Activated T-cell treated with anti-CD3 and anti-CD28 coated beads for 4 hours (primary cell): ENCODE measurements around the gene PASD1.
"Not testable (repeated sequence)": the region's sequence is repeated elsewhere in the genome, so short reads cannot be mapped to it uniquely, and the experiment has no call there.

ENCODE experiments used
- DNase-seq: peaks from one replicate; pipeline ENCODE4 v3.0.0-alpha.2; 2020

Gene PASD1

GRCh38 chrX:151631822-151632221 is 68.3 kb downstream of the PASD1 start:
- DNase-seq = no peak

- no peak for DNase-seq
These were observed 69.7 kb downstream of the PASD1 start for GRCh38 chrX:151633157-151633556.

DNA sequence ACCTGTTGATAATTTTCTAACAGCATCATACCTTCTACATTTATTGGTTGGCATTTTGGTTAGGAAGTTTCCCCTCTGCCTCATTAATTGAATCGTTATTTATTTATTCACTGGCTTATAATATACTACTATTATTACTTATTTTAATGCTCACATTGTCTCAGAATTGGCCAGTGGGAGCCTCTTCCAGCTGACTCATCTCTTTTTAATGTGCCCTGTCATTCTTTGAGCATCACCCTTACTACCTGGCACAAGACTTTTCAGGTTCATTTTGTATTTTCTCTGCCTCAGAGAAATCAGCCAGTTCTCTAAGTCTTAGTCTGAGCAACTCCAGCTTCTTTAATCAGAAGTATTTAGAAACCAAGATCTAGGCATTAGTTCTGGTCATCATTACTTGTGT is 71.5 kb downstream of the PASD1 start:
- no peak for DNase-seq

DNA sequence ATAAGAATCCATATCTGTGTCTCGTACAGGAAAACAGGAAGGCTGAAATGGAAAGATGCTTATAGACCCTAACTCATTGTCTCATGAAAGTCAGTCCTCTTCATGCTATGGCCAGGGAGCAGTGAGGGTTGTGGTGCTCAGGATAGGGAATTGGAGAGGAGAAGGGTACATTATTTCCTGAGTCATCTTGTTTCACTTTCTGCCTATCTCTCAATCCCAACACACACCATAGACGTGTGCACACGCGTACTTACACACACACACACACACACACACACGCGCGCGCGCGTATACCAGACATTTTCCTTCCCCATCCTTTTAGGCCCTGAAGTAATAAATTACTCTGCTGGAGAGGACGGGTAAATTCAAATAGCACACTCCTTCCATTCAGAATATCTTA is 78.1 kb downstream of the PASD1 start:
- no peak for DNase-seq

DNA sequence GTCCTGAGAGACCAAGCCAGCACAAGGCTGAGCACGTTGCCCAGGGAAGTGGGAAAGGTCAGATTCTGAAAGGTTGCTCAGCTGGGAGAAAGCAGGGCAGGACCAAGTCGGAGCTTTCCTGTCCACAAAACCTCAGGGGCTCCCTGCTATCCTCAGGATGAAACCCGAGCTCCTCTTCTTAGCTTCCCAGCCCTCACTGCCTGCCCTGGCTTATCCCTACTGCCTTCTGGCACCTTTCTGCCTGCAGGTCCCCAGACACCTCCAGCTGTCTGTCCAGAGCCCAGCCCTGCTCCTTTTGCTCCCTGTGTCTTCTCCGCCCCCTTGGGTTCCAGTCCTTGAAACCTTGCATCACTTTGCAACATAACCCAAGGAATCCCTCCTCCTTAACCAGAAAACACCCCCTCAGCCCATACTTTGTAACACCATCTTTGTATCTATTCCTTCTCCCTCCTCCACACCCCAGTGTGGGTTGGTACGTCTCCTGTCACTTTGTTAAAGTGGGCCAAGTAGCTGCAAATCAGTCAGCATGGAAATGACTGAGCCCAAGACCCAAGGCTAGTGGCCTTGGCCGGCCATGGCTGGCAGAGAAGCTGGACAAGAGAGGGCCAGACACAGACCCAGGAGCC is 111.8 kb downstream of the PASD1 start:
- DNase-seq = no peak

DNA sequence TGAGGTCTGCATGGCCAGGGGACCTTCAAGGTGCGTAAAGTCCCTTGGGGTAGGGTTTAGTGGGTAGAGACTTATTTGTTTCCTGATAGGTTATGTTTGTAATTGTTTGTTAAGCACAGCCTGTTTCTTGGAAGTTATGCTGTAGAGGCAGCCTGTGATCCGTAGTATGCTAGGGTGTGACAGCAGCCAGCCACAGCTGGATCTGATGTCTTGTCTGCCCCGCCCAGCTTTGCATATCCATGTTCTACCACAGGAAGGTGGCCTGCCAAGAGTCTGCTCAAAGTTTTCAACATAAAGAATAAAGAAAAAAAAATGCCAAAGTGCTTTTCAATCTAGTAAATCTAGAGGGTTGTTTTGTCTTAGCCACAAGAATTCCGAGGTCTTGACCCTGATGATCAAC is 112.7 kb downstream of the PASD1 start:
- DNase-seq = no peak

- no peak for DNase-seq
These were observed 116.4 kb downstream of the PASD1 start for GRCh38 chrX:151679798-151680402.

GRCh38 chrX:151680805-151681204 is 117.3 kb downstream of the PASD1 start:
- peak; percentile 44 for DNase-seq

GRCh38 chrX:151687635-151688034 is 124.2 kb downstream of the PASD1 start:
- DNase-seq = no peak

GRCh38 chrX:151688695-151689094 is 125.2 kb downstream of the PASD1 start:
- no peak for DNase-seq

DNA sequence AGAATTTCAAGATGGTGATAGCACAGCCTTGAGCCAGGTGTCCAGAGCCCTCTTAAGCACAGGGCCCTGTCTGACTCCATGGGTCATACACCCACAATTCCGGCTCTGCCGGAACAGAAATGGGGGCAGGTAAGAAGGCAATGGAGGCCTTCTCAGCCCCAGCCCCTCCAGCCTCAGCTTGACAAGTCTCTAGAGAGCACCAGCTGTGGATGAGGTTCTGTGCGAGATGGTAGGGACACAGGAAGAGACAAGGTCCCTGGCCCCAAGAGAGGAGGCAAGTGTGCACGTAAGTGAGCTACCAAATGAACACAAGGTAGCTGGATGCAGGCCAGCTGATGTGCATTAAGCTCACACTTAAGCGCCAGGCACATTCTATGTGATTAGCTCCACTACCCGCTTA is 129.3 kb downstream of the PASD1 start:
- DNase-seq = no peak

- DNase-seq = no peak
These were observed 130.6 kb downstream of the PASD1 start for GRCh38 chrX:151694121-151694520.

DNA sequence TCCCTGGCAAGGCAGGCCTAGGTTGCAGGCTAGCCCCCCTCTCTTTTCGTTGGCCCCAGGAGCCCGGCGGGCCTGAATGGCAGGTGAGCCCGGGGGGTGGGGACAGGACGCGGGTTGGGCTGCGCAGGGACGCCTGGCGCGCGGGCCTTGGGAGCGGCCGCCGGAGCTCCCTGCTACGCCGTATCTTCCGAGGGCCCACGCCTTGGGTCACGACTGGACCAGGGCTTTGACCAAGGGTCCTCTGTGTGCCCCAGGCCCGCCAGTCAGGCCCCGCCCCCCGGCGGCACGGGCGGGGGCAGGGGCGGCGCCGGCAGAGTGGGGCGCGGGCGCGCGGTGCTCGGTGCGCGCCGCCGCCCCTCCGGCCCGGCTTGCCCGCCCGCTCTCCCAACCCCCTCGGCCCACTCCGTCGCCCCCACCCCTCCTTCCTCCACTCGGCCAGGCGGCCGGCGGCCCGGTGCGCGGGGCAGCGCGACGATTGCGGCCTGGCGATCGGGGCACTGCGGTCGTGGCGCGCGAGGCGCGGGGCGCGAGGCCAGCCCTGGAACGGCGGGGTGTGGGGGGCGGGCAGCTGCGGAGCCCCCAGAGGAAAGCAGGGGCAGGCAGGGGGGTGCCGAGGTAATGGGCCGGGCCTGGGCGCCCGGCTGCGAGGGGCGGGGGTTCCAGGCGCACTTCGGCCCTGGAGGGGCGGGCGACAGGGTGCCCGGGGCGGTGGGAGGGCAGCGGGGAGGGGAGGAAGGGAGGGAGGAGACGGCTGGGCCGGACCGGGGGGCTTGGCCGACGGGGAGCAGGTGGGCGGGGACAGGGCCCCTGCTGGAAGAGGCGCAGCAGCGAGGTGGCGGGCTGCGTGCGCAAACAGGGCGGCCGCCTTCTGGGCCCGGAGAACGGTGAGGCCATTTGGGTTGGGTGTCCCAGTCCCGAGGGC is 131.4 kb downstream of the PASD1 start, which contains the start of gene PRRG3:
Gene PRRG3 (plus strand): TSS at position 798 of the 922 bp plus-strand sequence. CDS start 3,357 bp downstream, outside the sequence.
- DNase-seq = no peak

DNA sequence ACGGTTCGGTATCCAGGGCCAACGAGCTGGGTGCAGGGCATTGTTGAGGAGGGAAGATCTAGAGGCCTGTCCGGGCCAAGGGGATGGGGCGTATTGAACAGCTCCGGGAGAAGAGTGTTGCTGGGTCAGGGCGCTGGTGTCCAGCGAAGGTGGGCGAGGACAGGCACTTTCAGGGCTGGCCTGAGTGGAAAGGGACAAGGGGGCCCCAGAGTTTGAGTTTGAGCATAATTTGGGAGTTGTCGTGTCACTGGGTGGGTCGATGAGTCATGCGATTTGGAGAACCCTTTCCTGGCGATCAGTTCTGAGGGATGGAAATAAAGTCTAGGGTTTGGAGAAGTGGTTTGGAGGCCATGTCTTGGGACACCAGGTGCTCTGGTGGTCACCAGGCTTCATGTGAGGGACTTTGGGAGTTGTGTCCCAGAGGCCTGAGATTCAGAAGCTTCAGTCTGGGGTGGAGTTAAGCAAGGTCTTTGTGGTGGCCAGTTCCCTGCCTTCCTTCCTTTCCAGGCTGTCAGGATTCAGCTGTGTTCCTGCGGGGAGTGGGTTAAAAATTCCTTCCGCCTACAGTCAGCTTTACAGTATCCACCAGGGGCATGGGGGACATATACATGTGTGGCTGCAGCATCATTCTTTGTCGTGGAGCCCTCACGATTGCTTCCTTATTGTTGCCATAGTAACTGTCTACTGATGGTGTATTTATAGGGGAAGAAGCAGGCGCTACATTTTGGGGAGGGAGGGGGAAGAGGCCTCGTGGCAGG is 132.3 kb downstream of the PASD1 start:
- no peak for DNase-seq

GRCh38 chrX:151697082-151697481 is 133.6 kb downstream of the PASD1 start:
- not testable (repeated sequence) for DNase-seq

- no peak for DNase-seq
These were observed 134.0 kb downstream of the PASD1 start for GRCh38 chrX:151697522-151697921.

DNA sequence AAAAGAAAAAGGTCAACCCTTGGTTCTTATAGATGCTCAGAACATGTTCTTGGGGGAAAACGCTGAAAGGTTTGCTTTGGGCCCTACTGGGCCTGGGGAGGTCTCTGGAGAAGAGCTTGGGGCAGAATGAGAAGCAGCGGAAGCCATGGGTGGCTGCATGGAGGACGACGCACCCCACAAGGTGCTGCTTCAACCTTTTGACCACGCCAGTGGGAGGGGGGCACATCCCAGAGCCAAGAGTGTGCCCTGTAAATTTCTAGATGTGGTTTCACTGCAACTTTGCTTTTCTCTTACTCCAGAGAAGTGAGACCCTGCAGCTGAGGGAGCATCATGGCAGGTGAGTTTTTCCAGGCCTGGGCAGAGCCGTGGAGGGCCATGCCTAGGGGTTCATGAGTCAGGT is 135.0 kb downstream of the PASD1 start:
- no peak for DNase-seq

GRCh38 chrX:151699746-151700145 is 136.3 kb downstream of the PASD1 start:
- DNase-seq = no peak

GRCh38 chrX:151700581-151700980 is 137.1 kb downstream of the PASD1 start:
- DNase-seq = no peak

DNA sequence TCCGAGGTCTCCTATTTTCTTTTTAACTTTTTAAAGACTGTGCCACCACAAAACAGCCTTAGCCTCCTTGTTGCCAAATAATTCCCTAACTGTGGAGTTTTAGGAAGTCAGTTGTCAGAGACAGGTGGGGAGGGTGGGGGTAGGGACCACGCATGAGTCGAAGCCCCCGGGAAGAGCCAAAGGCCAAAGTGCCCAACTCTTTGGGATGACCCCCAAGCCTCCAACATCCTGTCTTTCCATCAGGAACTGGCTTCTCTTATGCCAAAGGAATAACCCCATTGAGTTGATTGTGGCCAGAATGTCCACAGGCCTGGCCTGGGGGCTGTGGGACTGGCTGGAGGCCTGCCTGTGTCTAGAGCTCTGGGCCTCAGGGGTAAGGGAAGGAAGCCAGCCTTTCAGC is 137.6 kb downstream of the PASD1 start:
- DNase-seq = no peak

GRCh38 chrX:151701531-151701930 is 138.1 kb downstream of the PASD1 start:
- no peak for DNase-seq

DNA sequence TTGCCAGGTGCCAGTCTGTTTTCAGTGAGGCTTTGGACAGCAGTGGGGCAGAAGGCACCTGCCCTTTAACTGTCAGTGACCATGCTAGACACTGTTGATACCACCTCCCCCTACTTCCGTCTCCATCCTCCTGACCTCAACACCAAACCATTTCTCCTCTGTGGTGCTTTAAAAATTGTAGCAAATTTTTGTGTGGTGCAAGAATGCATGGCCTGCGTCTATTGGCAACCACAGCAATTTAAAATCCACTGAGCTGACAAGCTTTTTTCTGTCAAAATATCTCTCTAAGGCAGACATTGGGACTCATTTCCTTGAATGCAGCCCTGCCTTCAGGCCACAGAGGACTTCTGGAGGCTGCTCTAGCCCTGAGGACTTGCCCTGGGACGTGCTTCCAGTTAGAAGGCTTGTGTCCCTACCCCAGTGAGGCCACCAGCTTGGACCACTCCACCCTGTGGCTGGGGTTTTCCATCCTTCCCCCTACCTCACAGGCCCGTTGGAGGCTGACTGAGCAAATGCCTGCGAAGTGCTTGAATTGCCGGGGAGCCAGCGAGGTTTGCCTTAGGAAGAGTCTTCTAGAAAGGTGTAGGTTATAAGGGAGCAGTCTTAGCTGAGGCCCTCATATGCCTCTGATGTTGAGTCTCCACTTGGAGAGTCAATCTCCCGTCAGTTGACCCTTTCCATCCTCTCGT is 138.7 kb downstream of the PASD1 start:
- DNase-seq = no peak
